Urothelium cell line (cell line): ENCODE data around the gene CSN2.
"Not testable (repeated sequence)": the region's sequence is repeated elsewhere in the genome, so short reads cannot be mapped to it uniquely, and the experiment has no call there.

ENCODE experiments used
- DNase-seq: peaks from one replicate; pipeline ENCODE4 v3.0.0; 2011; ENCODE audit warnings: low spot score, mixed read lengths
- FAIRE-seq: peaks from 2 replicates; lab custom pipeline; 2011; peaks lifted over from hg19 to GRCh38; lab: Jason Lieb, UNC

The CSN2 gene, protein sequence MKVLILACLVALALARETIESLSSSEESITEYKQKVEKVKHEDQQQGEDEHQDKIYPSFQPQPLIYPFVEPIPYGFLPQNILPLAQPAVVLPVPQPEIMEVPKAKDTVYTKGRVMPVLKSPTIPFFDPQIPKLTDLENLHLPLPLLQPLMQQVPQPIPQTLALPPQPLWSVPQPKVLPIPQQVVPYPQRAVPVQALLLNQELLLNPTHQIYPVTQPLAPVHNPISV

GRCh38 chr4:69965628-69966027, at the start of gene CSN2:
TSS of gene CSN2 (minus strand) at chr4:69965728. CDS start at chr4:69960995, 4,733 bp downstream.
- DNase-seq, result no peak
- FAIRE-seq, result no peak

- DNase-seq (no peak), FAIRE-seq (no peak)
Measured at GRCh38 chr4:70008771-70009170, 43.2 kb upstream of the CSN2 start.

GRCh38 chr4:70002507-70002906, 37.0 kb upstream of the CSN2 start:
- no peak for FAIRE-seq
- DNase-seq, result no peak

- DNase-seq (no peak), FAIRE-seq (no peak)
Measured at GRCh38 chr4:70000711-70001110, 35.2 kb upstream of the CSN2 start.

DNA sequence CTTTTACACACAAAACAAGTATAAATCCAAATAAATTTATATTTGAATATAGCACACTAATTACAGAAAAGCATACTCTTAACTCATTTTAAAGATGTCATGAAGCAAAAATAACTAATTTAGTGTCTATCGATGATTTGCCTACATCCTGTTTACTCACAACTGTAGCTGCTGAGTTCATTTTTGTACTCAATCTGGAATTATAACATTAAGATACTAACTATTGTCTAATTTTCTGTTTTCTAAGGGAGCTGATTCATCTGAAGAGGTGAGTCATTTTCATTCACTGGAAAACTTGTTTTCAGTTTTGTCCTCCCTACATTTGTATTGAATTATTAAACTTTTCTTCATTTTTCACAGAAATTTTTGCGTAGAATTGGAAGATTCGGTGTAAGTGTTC, 33.9 kb upstream of the CSN2 start:
- FAIRE-seq (no peak), DNase-seq (no peak)

- FAIRE-seq, result no peak
- DNase-seq, result no peak
Measured at GRCh38 chr4:69995526-69996016, 30.0 kb upstream of the CSN2 start, which contains the start of gene STATH. TSS of gene STATH (plus strand) at chr4:69995966. CDS start at chr4:69998438, 2,472 bp downstream.

- DNase-seq, result no peak
- no peak for FAIRE-seq
Measured at GRCh38 chr4:69994782-69995181, 29.3 kb upstream of the CSN2 start.

DNA sequence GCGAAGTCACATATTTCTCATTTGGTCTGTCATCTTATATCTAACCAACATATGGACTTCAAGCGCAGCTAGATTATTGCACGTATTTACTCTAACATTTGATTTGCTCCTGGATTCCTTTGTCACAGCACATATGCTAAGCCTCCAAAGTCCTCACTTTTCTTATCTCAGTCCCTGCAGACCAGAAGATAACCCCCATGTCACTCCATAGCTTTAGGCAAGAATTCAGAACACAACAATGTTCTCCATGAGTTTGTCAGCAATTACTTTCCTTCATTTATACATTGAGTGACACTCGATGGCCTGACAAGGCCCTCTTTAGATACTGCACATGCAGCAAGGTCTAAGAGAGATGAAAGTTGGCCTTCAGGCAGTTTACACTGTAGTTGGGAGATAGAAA, 25.5 kb upstream of the CSN2 start:
- FAIRE-seq (no peak), DNase-seq (no peak)

- DNase-seq, result no peak
- no peak for FAIRE-seq
Measured at GRCh38 chr4:69986663-69987062, 21.1 kb upstream of the CSN2 start.

DNA sequence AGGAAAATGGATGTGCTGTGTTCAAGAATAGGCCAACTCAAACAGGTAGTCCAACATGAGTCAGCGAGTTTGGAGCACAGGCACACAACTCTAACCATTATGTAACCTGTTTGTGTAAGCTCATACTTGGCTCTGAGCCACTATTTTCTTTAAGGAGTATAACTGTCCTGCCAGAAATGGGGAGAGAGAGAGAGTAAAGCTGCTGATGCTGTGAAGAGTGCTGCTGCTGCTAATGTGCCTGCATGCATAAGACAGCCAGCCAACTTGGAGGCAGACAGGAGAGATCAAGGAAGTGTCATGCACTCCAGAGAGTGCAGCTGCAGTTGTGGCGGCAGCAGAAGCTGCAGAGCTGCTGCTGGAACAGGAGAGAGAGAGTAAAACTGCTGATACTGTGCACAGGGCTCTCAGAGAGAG, 18.5 kb upstream of the CSN2 start:
- peak; percentile 44 for DNase-seq
- FAIRE-seq, result no peak

DNA sequence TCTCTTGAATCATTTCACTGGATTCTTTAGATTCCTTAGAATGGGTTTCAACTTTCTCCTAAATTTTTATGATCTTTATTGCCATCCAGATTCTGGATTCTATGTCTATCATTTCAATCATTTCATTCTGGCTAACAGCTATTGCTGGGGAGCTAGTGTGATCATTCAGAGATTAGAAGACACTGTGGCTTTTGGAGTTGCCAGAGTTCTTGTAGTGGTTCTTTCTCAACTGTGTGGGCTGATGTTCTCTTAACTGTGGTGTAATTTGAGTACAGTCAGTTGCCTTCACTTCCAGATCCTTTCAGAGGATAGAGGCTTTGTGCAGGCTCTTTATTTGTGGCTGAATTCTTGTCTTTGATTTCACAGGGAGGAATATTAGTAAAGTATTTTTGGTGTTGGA, 12.1 kb upstream of the CSN2 start:
- DNase-seq (no peak), FAIRE-seq (no peak)

GRCh38 chr4:69974631-69975030, 9.1 kb upstream of the CSN2 start:
- no peak for FAIRE-seq

GRCh38 chr4:69970071-69970470, 4.5 kb upstream of the CSN2 start:
- DNase-seq (no peak), FAIRE-seq (no peak)

More at GRCh38 chr4:69974631-69975030, 9.1 kb upstream of the CSN2 start:
- no peak for DNase-seq

DNA sequence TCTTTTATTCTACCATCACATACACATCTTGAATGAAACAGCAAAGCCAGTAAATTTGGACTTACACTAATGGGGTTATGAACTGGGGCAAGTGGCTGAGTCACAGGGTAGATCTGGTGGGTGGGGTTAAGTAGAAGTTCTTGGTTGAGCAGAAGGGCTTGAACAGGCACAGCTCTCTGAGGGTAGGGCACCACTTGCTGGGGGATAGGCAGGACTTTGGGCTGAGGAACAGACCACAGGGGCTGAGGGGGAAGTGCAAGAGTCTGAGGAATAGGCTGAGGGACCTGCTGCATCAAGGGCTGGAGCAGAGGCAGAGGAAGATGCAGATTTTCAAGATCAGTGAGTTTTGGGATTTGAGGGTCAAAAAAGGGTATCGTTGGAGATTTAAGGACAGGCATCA, 8.3 kb downstream of the CSN2 start:
- FAIRE-seq (no peak), DNase-seq (no peak)

DNA sequence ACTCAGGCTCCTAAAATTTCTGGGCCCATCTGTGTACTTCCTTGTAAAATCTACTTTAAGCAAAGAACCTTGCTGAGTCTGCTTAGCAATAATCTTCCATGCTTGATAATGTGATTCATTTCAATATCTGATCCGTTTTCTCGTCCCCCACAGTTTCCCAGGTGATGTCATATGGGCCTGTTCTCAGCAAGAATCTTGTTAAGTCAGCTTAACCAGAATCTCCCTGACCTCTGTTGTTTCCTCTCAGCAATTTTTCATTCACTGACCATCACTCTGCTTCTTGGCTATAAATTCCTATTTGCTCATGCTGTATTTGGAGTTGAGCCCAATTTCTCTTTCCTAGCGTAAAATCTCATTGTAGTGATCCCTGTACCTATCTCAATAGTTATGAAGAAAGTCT, 13.9 kb downstream of the CSN2 start:
- DNase-seq, result no peak
- FAIRE-seq, result no peak

DNA sequence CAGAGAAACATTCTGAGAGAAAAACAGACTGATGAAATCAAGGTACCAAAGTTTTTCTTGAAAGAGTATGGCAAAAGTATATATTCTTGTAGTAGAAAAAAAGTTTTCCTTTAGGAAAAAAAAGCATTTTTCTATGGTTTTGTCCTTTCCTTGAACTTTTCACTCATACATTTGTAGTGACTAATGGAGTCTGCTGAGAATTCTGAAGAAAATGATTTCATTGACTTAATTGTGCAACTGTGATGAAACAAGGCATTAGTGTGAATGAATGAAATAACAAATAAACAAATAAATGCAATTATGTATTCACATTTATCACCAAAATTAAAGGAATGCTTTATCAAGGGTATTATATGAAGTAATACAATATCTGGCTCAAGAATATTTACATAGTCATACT, 29.0 kb downstream of the CSN2 start:
- FAIRE-seq (no peak), DNase-seq (no peak)

- no peak for DNase-seq
- no peak for FAIRE-seq
Measured at GRCh38 chr4:69934150-69934549, 31.4 kb downstream of the CSN2 start.

GRCh38 chr4:69930768-69931167, 34.8 kb downstream of the CSN2 start, which contains the start of gene CSN1S1:
TSS of gene CSN1S1 (plus strand) at chr4:69931068. CDS start at chr4:69932556, 1,488 bp downstream.
- DNase-seq, result no peak
- no peak for FAIRE-seq

GRCh38 chr4:69923782-69924410, 41.6 kb downstream of the CSN2 start:
- FAIRE-seq, DNase-seq: not testable (repeated sequence)

GRCh38 chr4:69920874-69921273, 44.7 kb downstream of the CSN2 start:
- DNase-seq (no peak), FAIRE-seq (no peak)

DNA sequence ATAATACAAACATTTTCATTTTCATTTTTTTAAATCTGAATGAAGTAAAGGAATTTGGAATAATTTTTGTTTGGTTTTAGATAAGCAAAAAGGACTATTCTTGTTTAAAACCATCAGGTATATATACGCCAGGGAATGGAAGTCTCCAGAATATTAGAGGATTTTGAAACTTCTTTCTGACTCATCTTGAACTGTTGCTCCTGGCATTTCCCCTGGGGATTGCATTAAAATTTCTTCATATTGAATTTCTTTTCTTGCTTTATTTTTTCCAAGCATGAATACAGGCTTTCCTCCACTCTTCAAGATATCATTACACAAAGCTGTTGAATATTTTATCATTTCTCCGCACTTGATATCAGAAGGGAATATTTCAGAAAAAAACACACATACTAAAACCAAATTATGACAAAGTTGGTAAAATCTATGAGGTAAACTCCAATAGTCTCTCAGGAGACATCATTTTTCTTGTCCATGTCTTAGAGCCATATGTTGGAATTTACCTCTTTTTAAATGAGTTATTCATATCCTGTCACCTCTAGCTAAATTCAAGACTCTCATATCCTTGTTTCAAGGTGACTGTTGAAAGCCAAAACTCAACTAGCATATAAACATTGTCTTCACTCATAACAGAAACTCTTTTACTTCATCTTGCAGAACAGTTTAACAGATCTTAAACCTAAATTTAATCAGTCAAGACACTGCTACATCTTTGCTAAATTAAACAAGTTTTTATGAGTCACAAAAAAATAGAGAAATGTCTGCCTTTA, 55.3 kb downstream of the CSN2 start:
- FAIRE-seq (no peak), DNase-seq (no peak)

DNA sequence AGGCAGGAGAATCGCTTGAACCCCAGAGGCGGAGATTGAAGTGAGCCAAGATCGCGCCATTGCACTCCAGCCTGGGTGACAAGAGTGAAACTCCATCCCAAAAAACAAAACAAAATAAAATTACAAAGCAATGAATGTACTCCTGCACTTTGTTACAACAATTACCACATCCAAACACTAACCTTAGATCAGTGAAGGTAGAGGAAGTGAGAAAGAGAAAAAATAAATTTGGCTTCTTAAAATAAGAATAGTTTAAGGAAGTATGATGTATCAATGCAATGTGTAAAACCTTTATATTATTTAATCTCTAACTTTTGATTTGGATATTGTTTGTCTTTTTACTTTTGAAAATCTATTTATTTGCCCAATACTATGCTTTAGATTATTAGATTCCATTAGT, 56.3 kb downstream of the CSN2 start:
- no peak for DNase-seq
- FAIRE-seq, result no peak
